Endodermal cell (in vitro differentiated cells): ENCODE results near the gene NAA35. TPM values are rescaled to one million over a fixed set of nuclear protein-coding genes. Genes with fewer than 3 reads are reported as not detected.

Experiments
- DNase-seq: peaks from one replicate; pipeline ENCODE4 v3.0.0-alpha.2; 2017
- H3K27ac ChIP-seq: 2 replicates; pipeline ENCODE4 v1.5.1; 2013; ENCODE audit warnings: mild to moderate bottlenecking, low read depth, low read length, moderate library complexity
- H3K27me3 ChIP-seq: 2 replicates; pipeline ENCODE4 v1.6.1; 2013; ENCODE audit warnings: mild to moderate bottlenecking, low read length, moderate library complexity; ENCODE audit not compliant: insufficient read depth, control insufficient read depth, poor library complexity, severe bottlenecking
- H3K36me3 ChIP-seq: 2 replicates; pipeline ENCODE4 v1.7.0; 2013; ENCODE audit warnings: mild to moderate bottlenecking, low read length, moderate library complexity; ENCODE audit not compliant: control insufficient read depth, insufficient read depth
- H3K4me1 ChIP-seq: one replicate; pipeline ENCODE4 v1.7.0; 2013; ENCODE audit warnings: low read length; ENCODE audit not compliant: control insufficient read depth, insufficient read depth
- H3K4me3 ChIP-seq: 2 replicates; pipeline ENCODE4 v1.5.1; 2013; ENCODE audit warnings: mild to moderate bottlenecking, low read length, moderate library complexity
- H3K9ac ChIP-seq: 2 replicates; pipeline ENCODE4 v1.6.1; 2013; ENCODE audit warnings: mild to moderate bottlenecking, low read length, moderate library complexity; ENCODE audit not compliant: poor library complexity, severe bottlenecking; ENCODE audit errors: extremely low read depth
- H3K9me3 ChIP-seq: 2 replicates; pipeline ENCODE4 v1.6.1; 2013; ENCODE audit warnings: mild to moderate bottlenecking, low read length, moderate library complexity; ENCODE audit not compliant: control insufficient read depth
- H3K27ac Mint-ChIP-seq: 2 replicates; pipeline ENCODE4 v1.8.0; 2020; ENCODE audit warnings: mixed read lengths
- H3K27me3 Mint-ChIP-seq: 2 replicates; pipeline ENCODE4 v1.8.0; 2021; ENCODE audit warnings: mild to moderate bottlenecking, mixed read lengths; ENCODE audit not compliant: insufficient read depth
- H3K36me3 Mint-ChIP-seq: 2 replicates; pipeline ENCODE4 v1.8.0; 2020; ENCODE audit warnings: low read depth, mixed read lengths
- H3K4me1 Mint-ChIP-seq: 2 replicates; pipeline ENCODE4 v1.8.0; 2020; ENCODE audit warnings: mixed read lengths
- H3K4me3 Mint-ChIP-seq: 2 replicates; pipeline ENCODE4 v1.8.0; 2020; ENCODE audit warnings: mild to moderate bottlenecking, moderate library complexity, mixed read lengths
- H3K9me3 Mint-ChIP-seq: 2 replicates; pipeline ENCODE4 v1.8.0; 2020; ENCODE audit warnings: mild to moderate bottlenecking, mixed read lengths
- CTCF ChIP-seq: fragments of 200-600 bp; sonication (generic); conservative IDR thresholded peaks from 2 replicates; pipeline ENCODE4 v1.5.0; 2021; ENCODE audit warnings: antibody characterized with exemption, mild to moderate bottlenecking
- WGBS, 2 experiments: methylation state at CpG; one replicate each; pipeline versions ENCODE4 v1.1.5 to v1.1.7; 2013; ENCODE audit warnings: missing lambda C conversion rate in 2 of 2, mixed read lengths in 1 of 2; ENCODE audit not compliant: insufficient coverage in 1 of 2, insufficient read length in 1 of 2; 5-methylcytosine and 5-hydroxymethylcytosine counted together
- total RNA-seq, 2 donors: library from RNA; stranded (reverse); fragmentation: NEBNext Ultra II Directional in 1 of 2; extraction: Animal tissue kit (Norgen Biotek cat#: 25700) in 1 of 2; gene quantifications; 2 replicates in 1 of 2; 3 replicates in 1 of 2; pipeline ENCODE4 v1.2.1, GENCODE V29; 2021

NAA35 gene
- total RNA-seq, 2 donors from 2014 or later: 30.3 to 31.4 TPM

GRCh38 chr9:85949586-85950335 lies 8.8 kb downstream of the NAA35 start:
- H3K36me3 Mint-ChIP-seq: peaks cover 67% of the 10 kb centered on the region
- no peak for TF ChIP-seq CTCF
- Histone ChIP-seq H3K4me1 (peaks cover 6% of the 10 kb centered on the region), H3K9me3 (no peaks in the 10 kb centered on the region), H3K27ac (no peak overlapping the region), H3K9ac (no peak overlapping the region), H3K4me3 (no peak overlapping the region), H3K27me3 (no peaks in the 10 kb centered on the region), H3K36me3 (peaks cover 88% of the 10 kb centered on the region)
- peaks cover 2% of the 10 kb centered on the region for H3K9me3 Mint-ChIP-seq
- no peak for DNase-seq
- H3K4me1 Mint-ChIP-seq: peaks cover 26% of the 10 kb centered on the region
- H3K27ac Mint-ChIP-seq: peak overlapping the region; percentile 58
- no peak overlapping the region for H3K4me3 Mint-ChIP-seq
- H3K27me3 Mint-ChIP-seq: no peaks in the 10 kb centered on the region
- WGBS, 2 experiments: 93 to 95% methylated on average over 4 of the region's 4 CpGs

GRCh38 chr9:85959955-85960354 lies 19.0 kb downstream of the NAA35 start:
- H3K27me3 ChIP-seq: no peaks in the 10 kb centered on the region
- no peaks in the 10 kb centered on the region for H3K4me1 ChIP-seq
- 94 to 95% methylated on average over 2 of the region's 3 CpGs for WGBS, 2 experiments
- peaks cover 55% of the 10 kb centered on the region for H3K36me3 Mint-ChIP-seq
- H3K27me3 Mint-ChIP-seq: no peaks in the 10 kb centered on the region
- no peaks in the 10 kb centered on the region for H3K4me1 Mint-ChIP-seq
- H3K9me3 Mint-ChIP-seq: no peaks in the 10 kb centered on the region
- no peak overlapping the region for H3K4me3 ChIP-seq
- H3K9me3 ChIP-seq: no peaks in the 10 kb centered on the region
- no peak overlapping the region for H3K4me3 Mint-ChIP-seq
- DNase-seq: no peak
- no peak overlapping the region for H3K27ac ChIP-seq
- no peak for TF ChIP-seq CTCF
- no peak overlapping the region for H3K27ac Mint-ChIP-seq
- H3K36me3 ChIP-seq: peaks cover 83% of the 10 kb centered on the region
- H3K9ac ChIP-seq: no peak overlapping the region

GRCh38 chr9:85960688-85961093 lies 19.7 kb downstream of the NAA35 start:
- no peak overlapping the region for H3K27ac Mint-ChIP-seq
- Histone ChIP-seq H3K27ac (no peak overlapping the region), H3K4me1 (no peaks in the 10 kb centered on the region), H3K4me3 (no peak overlapping the region), H3K9me3 (no peaks in the 10 kb centered on the region), H3K27me3 (no peaks in the 10 kb centered on the region), H3K36me3 (peaks cover 85% of the 10 kb centered on the region), H3K9ac (no peak overlapping the region)
- H3K36me3 Mint-ChIP-seq: peaks cover 58% of the 10 kb centered on the region
- no peaks in the 10 kb centered on the region for H3K9me3 Mint-ChIP-seq
- H3K27me3 Mint-ChIP-seq: no peaks in the 10 kb centered on the region
- TF ChIP-seq CTCF: no peak
- no peaks in the 10 kb centered on the region for H3K4me1 Mint-ChIP-seq
- no peak for DNase-seq
- 91 to 94% methylated on average over 3 of the region's 3 CpGs for WGBS, 2 experiments
- no peak overlapping the region for H3K4me3 Mint-ChIP-seq
